GM12891 (cell line): ENCODE measurements around the gene GPATCH11. TPM values are rescaled to one million over a fixed set of nuclear protein-coding genes. Genes with fewer than 3 reads are reported as not detected.

Source experiments
- DNase-seq: peaks from one replicate; pipeline ENCODE4 v3.0.0; 2011; ENCODE audit warnings: low spot score; ENCODE audit not compliant: insufficient read length
- FAIRE-seq: peaks from 2 replicates; lab custom pipeline; 2011; peaks lifted over from hg19 to GRCh38; lab: Jason Lieb, UNC
- PAX5 ChIP-seq: IDR thresholded peaks from 2 replicates; pipeline ENCODE4 v1.6.1; 2011; ENCODE audit warnings: low read length, moderate library complexity, mild to moderate bottlenecking; ENCODE audit not compliant: insufficient read depth, severe bottlenecking
- POLR2A ChIP-seq: IDR thresholded peaks from 2 replicates; pipeline ENCODE4 v1.6.1; 2011; ENCODE audit warnings: low read depth, low read length, control low read depth
- POLR2AphosphoS5 ChIP-seq: IDR thresholded peaks from 2 replicates; pipeline ENCODE4 v1.6.1; 2011; ENCODE audit warnings: low read depth, low read length, control low read depth
- POU2F2 ChIP-seq: IDR thresholded peaks from 2 replicates; pipeline ENCODE4 v1.6.1; 2011; ENCODE audit warnings: low read depth, mild to moderate bottlenecking, control low read depth, low read length, moderate library complexity
- SPI1 ChIP-seq: IDR thresholded peaks from 2 replicates; pipeline ENCODE4 v1.6.1; 2011; ENCODE audit warnings: low read depth, low read length, control low read depth
- TAF1 ChIP-seq: IDR thresholded peaks from 2 replicates; pipeline ENCODE4 v1.6.1; 2011; ENCODE audit warnings: low read depth, low read length, control low read depth
- polyA plus RNA-seq: library from polyadenylated mRNA; unstranded; fragments of >200 nt; gene quantifications from one replicate; pipeline ENCODE4 v1.2.1, GENCODE V29; 2012; ENCODE audit warnings: low read depth, missing spikeins, inconsistent platforms; ENCODE audit not compliant: missing spikeins

The GPATCH11 gene
- 6.6 TPM for polyA plus RNA-seq

- TF ChIP-seq SPI1 (no peak), TAF1 (no peak; the same call in 1 of the 2 replicates), POLR2A (peak; percentile 78), POLR2AphosphoS5 (0 out of 2 replicates have a peak, but pooled peaks have one; percentile 49), POU2F2 (no peak), PAX5 (no peak)
- FAIRE-seq (peak; percentile 98), DNase-seq (peak; percentile 83)
Observed at GRCh38 chr2:37083873-37084794, at the start of gene GPATCH11, which contains the start of gene HEATR5B. Gene GPATCH11, plus strand, starts transcription at chr2:37084518. Its CDS starts 3,864 bp downstream, at chr2:37088382. Gene HEATR5B, minus strand, starts transcription at chr2:37084372. Its CDS starts 958 bp downstream, at chr2:37083414.

GRCh38 chr2:37037771-37038170, 46.5 kb upstream of the GPATCH11 start:
- no peak for TF ChIP-seq POLR2A
- no peak for TF ChIP-seq POLR2AphosphoS5
- TF ChIP-seq TAF1, result no peak
- no peak for TF ChIP-seq POU2F2
- no peak for TF ChIP-seq PAX5
- TF ChIP-seq SPI1, result no peak
- DNase-seq (no peak), FAIRE-seq (no peak)

GRCh38 chr2:37039580-37039979, 44.7 kb upstream of the GPATCH11 start:
- DNase-seq (no peak), FAIRE-seq (no peak)
- no peak for TF ChIP-seq POU2F2
- no peak for TF ChIP-seq TAF1
- TF ChIP-seq SPI1, result no peak
- TF ChIP-seq POLR2A, result no peak
- TF ChIP-seq PAX5, result no peak
- TF ChIP-seq POLR2AphosphoS5, result no peak

DNA sequence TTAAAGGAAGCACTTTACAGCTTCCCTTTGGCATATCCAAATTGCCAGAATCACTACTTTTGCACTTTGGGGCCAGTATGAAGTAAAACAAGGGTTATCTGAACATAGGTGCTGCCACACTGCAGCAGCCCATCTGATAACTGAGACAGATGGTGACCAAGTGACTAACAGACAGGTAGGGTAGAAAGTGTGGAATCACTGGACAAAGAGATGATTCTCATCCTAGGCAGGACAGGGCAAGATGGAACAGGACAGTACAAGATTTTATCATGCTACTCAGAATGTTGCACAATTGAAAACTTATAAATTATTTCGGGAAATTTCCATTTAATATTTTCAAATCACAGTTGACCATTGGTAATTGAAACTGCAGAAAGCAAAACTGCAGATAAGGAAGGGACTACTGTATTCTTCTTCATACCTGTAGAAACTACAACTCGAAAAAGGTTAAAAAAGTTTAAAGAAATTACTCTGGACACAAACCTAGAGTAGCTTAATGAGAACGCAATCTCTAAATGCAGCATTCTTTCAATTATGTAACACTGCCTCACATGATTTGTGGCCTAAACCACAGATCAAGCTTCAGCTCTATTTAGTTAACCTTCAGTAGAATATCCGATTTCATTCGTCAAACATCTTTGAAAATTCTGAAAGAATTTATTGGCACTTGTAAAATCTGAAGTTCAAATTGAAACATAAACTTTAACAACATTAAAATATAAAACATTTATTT, 31.6 kb upstream of the GPATCH11 start:
- no peak for DNase-seq
- TF ChIP-seq POLR2A (no peak), POLR2AphosphoS5 (no peak), POU2F2 (no peak), TAF1 (no peak), SPI1 (no peak), PAX5 (no peak)
- no peak for FAIRE-seq

DNA sequence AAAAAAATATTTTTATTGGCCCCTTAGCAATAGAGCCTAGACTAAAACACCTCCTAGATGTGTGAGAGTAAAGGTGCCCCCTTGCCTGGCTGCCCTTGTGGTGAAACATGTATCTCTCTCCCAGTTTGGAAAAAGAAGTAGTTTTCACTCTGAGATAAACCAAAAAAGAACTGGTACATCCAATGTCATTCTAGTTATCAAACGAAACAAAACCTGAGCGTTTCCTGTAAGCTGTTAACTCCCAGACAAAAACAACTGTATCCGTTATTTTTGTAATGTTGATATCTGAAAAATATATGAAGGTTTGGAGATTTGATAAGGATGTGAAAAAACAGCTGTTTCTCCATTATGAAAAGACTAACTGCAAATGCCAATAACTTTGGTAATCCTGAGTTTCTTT, 24.5 kb upstream of the GPATCH11 start:
- TF ChIP-seq POLR2A, result no peak
- TF ChIP-seq TAF1, result no peak
- no peak for TF ChIP-seq SPI1
- no peak for TF ChIP-seq PAX5
- no peak for TF ChIP-seq POU2F2
- no peak for TF ChIP-seq POLR2AphosphoS5
- FAIRE-seq (no peak), DNase-seq (no peak)

- TF ChIP-seq SPI1 (no peak), POU2F2 (no peak), TAF1 (no peak), POLR2A (no peak), POLR2AphosphoS5 (no peak), PAX5 (no peak)
- DNase-seq (no peak), FAIRE-seq (no peak)
Observed at GRCh38 chr2:37060446-37060845, 23.9 kb upstream of the GPATCH11 start.

- DNase-seq (no peak), FAIRE-seq (no peak)
- TF ChIP-seq POLR2AphosphoS5 (no peak), TAF1 (no peak), PAX5 (no peak), POU2F2 (no peak), POLR2A (no peak), SPI1 (no peak)
Observed at GRCh38 chr2:37061013-37061711, 23.2 kb upstream of the GPATCH11 start.

DNA sequence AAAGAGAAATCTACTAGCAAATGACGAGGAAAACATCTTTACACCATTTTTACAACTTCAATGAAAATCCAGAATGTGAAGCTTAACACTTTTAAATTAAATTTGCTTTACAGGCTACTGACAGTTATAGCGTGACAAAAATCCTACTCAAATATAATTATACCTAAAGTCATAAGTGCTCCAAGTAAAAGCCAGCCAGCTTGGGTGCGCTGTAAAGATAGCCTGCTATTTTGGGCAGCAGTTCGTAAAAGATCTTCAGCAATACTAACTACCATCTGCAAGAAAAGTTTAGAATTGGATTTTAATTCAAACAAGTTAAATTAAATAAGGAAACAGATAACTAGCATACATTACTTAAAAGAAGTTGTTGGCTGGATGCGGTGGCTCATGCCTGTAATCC, 22.5 kb upstream of the GPATCH11 start:
- no peak for DNase-seq
- no peak for FAIRE-seq
- no peak for TF ChIP-seq TAF1
- no peak for TF ChIP-seq SPI1
- no peak for TF ChIP-seq PAX5
- no peak for TF ChIP-seq POLR2A
- TF ChIP-seq POU2F2, result no peak
- TF ChIP-seq POLR2AphosphoS5, result no peak

DNA sequence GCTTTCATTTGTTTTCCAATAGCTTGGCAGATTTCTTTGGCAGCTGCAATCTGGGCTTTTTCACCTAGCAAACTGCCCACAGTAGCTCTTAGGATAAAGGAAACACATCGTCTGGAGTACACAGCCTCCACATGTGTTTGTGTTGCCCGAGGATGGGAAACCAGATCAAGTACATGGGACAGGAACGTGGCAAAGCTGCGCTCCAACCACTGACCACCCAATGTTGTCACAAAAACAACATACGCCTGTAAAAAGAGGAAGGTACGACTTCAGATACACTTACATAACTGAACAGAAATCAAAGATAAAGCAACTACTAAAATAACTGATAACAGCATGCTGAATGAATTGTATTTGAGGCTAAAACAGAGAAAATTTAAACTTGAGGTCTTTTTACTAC, 15.6 kb upstream of the GPATCH11 start:
- TF ChIP-seq POU2F2 (no peak), PAX5 (no peak), POLR2A (no peak), TAF1 (no peak), SPI1 (no peak)
- FAIRE-seq (no peak), DNase-seq (no peak)
